GM12878 (cell line): ENCODE data around the gene MRGPRX3. TPM values are rescaled to one million over a fixed set of nuclear protein-coding genes. Genes with fewer than 3 reads are reported as not detected.

Experiments
- ATAC-seq: fragments of 200-7000 bp; cut with Tn5 transposase; 3 replicates; pipeline ENCODE4 v1.9.1; 2020; ENCODE audit warnings: mild to moderate bottlenecking, moderate library complexity
- BruUV-seq: library from RNA; stranded (reverse); fragments of 400-500 nt; replicated peaks from 2 replicates; lab custom pipeline; 2021; lab: Mats Ljungman, UMichigan
- CTCF ChIA-PET: fragments of 300-600 bp; sonication (Branson Sonifier 250); formaldehyde crosslinking; extraction: SDS; loops from one replicate; lab custom pipeline; 2021; ENCODE audit warnings: inconsistent platforms; lab: Yijun Ruan, JAX
- POLR2A ChIA-PET: fragments of 350-600 bp; formaldehyde crosslinking; extraction: SDS; loops from one replicate; lab custom pipeline; 2021; ENCODE audit warnings: inconsistent platforms; lab: Charles Lee
- RAD21 ChIA-PET: fragments of 300-600 bp; sonication (Branson Sonifier 250); formaldehyde crosslinking; loops from one replicate; lab custom pipeline; 2023; ENCODE audit warnings: antibody characterized with exemption; ENCODE audit not compliant: unreplicated experiment; lab: Charles Lee
- SMC1A ChIA-PET: fragments of 300-600 bp; sonication (Branson Sonifier 250); formaldehyde crosslinking; loops from one replicate; lab custom pipeline; 2023; ENCODE audit not compliant: unreplicated experiment, uncharacterized antibody; lab: Charles Lee
- DNase-seq: peaks from one replicate; pipeline ENCODE4 v3.0.0-alpha.2; 2011; ENCODE audit warnings: low read depth, low spot score
- FAIRE-seq: peaks from 3 replicates; lab custom pipeline; 2011; peaks lifted over from hg19 to GRCh38; lab: Jason Lieb, UNC
- H2AFZ ChIP-seq: 2 replicates; pipeline ENCODE4 v1.6.0; 2011; ENCODE audit warnings: low read depth, low read length, control low read depth; ENCODE audit not compliant: control insufficient read depth
- H3K27ac ChIP-seq: 2 replicates; pipeline ENCODE4 v1.5.1; 2011; ENCODE audit warnings: control low read depth; ENCODE audit not compliant: control insufficient read depth, insufficient read depth
- H3K27me3 ChIP-seq, 2 experiments: replicated peaks in 1 of 2; 2 replicates each; pipeline versions ENCODE4 v1.6.0 to v1.6.1; 2011; ENCODE audit warnings: low read length in 1 of 2; ENCODE audit not compliant: control insufficient read depth in 2 of 2, insufficient read depth in 2 of 2
- H3K36me3 ChIP-seq, 2 experiments: 2 replicates each; pipeline ENCODE4 v1.5.1; 2011; ENCODE audit warnings: low read length in 1 of 2; ENCODE audit not compliant: control insufficient read depth in 2 of 2, insufficient read depth in 2 of 2
- H3K4me1 ChIP-seq: 2 replicates; pipeline ENCODE4 v1.6.1; 2011; ENCODE audit warnings: mild to moderate bottlenecking, low read length, moderate library complexity, mixed read lengths; ENCODE audit not compliant: control insufficient read depth, insufficient read depth
- H3K4me2 ChIP-seq: 2 replicates; pipeline ENCODE4 v1.6.0; 2011; ENCODE audit warnings: control low read depth; ENCODE audit not compliant: control insufficient read depth, insufficient read depth
- H3K4me3 ChIP-seq: fragments of 200-600 bp; sonication (generic); 2 replicates; pipeline ENCODE4 v1.5.1; 2016
- H3K79me2 ChIP-seq: 2 replicates; pipeline ENCODE4 v1.6.0; 2011; ENCODE audit warnings: low read length; ENCODE audit not compliant: control insufficient read depth, insufficient read depth
- H3K9ac ChIP-seq: 2 replicates; pipeline ENCODE4 v1.8.0; 2011; ENCODE audit warnings: low read length, control low read depth, mixed read lengths; ENCODE audit not compliant: control insufficient read depth, insufficient read depth
- H3K9me3 ChIP-seq: replicated peaks from 3 replicates; pipeline ENCODE4 v1.5.1; 2011; ENCODE audit warnings: mild to moderate bottlenecking, low read length; ENCODE audit not compliant: control insufficient read depth, insufficient read depth
- H4K20me1 ChIP-seq: 2 replicates; pipeline ENCODE4 v1.6.0; 2011; ENCODE audit not compliant: control insufficient read depth, insufficient read depth
- CBFB ChIP-seq: IDR thresholded peaks from 2 replicates; pipeline ENCODE4 v1.6.1; 2016; ENCODE audit warnings: antibody characterized with exemption, low read depth
- CHD1 ChIP-seq: IDR thresholded peaks from 2 replicates; pipeline ENCODE4 v1.6.1; 2012; ENCODE audit warnings: low read depth, low read length, improper control_type of control experiment
- ELK1 ChIP-seq: IDR thresholded peaks from 2 replicates; pipeline ENCODE4 v1.6.1; 2012; ENCODE audit warnings: low read depth, low read length, improper control_type of control experiment
- MEF2A ChIP-seq: IDR thresholded peaks from 2 replicates; pipeline ENCODE4 v1.6.1; 2011; ENCODE audit warnings: low read depth, mild to moderate bottlenecking, low read length, moderate library complexity; ENCODE audit not compliant: insufficient read depth
- NFYA ChIP-seq: IDR thresholded peaks from 2 replicates; pipeline ENCODE4 v1.6.1; 2011; ENCODE audit warnings: low read depth, mild to moderate bottlenecking, low read length, improper control_type of control experiment, borderline replicate concordance
- RCOR1 ChIP-seq: conservative IDR thresholded peaks from 2 replicates; pipeline ENCODE4 v1.6.1; 2012; ENCODE audit warnings: low read depth, low read length, improper control_type of control experiment
- TAF1 ChIP-seq: IDR thresholded peaks from 2 replicates; pipeline ENCODE4 v1.6.1; 2011; ENCODE audit warnings: mild to moderate bottlenecking, low read depth, low read length, borderline replicate concordance
- YBX1 ChIP-seq: fragments of 450-650 bp; IDR thresholded peaks from 2 replicates; pipeline ENCODE4 v1.6.1; 2016; ENCODE audit warnings: antibody characterized with exemption
- ZNF592 ChIP-seq: fragments of 450-650 bp; IDR thresholded peaks from 2 replicates; pipeline ENCODE4 v1.6.1; 2017; ENCODE audit warnings: mild to moderate bottlenecking, moderate library complexity
- WGBS: methylation state at CpG from one replicate; pipeline ENCODE4 v1.1.6; 2016; ENCODE audit warnings: low lambda C conversion rate; ENCODE audit not compliant: insufficient replicate concordance, insufficient coverage; ENCODE audit errors: missing lambda C conversion rate; 5-methylcytosine and 5-hydroxymethylcytosine counted together
- in situ Hi-C: fragments of 300-500 bp; cut with MboI; formaldehyde crosslinking; loops from 9 replicates; pipeline ENCODE4 v1.14.3; 2018; ENCODE audit warnings: mixed read lengths
- intact Hi-C: fragments of 100-400 bp; cut with micrococcal nuclease; formaldehyde crosslinking; loops from one replicate; pipeline ENCODE4 v1.14.2; 2022; ENCODE audit not compliant: unreplicated experiment
- polyA plus RNA-seq, 11 experiments: library from polyadenylated mRNA; depleted of rRNA in 4 of 11; unstranded in 6 of 11; stranded (reverse) in 5 of 11; fragments of >200 nt; fragmentation: Nextera tagmentation in 4 of 11; fragmentation: Illumina TruSeq in 1 of 11; extraction: Ambion mirVana in 4 of 11; extraction: Trizol in 1 of 11; gene quantifications; 1 replicate in 1 of 11; 2 replicates in 10 of 11; pipeline versions ENCODE4 v1.2.1 to v1.2.3, GENCODE V29; 2011 to 2016; ENCODE audit warnings: inconsistent platforms in 2 of 11, missing spikeins in 2 of 11, low read depth in 1 of 11
- total RNA-seq, 4 experiments: library from RNA; depleted of rRNA in 3 of 4; stranded (reverse); fragments of >200 nt in 3 of 4; fragmentation: Illumina TruSeq in 1 of 4; extraction: Trizol in 1 of 4; gene quantifications; 2 replicates each; pipeline versions ENCODE4 v1.2.1 to v1.2.3, GENCODE V29; 2013 to 2021
- TF ChIP-seq, protein P1 (sequence below), 3 experiments: IDR thresholded peaks in 2 of 3; conservative IDR thresholded peaks in 1 of 3; 2 replicates each; pipeline ENCODE4 v1.5.1; 2011; ENCODE audit warnings: low read depth in 3 of 3, low read length in 3 of 3, mild to moderate bottlenecking in 3 of 3, control low read depth in 2 of 3, moderate library complexity in 2 of 3, inconsistent platforms in 1 of 3, mixed read lengths in 1 of 3; ENCODE audit not compliant: control insufficient read depth in 2 of 3, insufficient read depth in 1 of 3; ENCODE audit errors: extremely low read depth in 1 of 3
- TF ChIP-seq, protein P2 (sequence below): IDR thresholded peaks from 2 replicates; pipeline ENCODE4 v1.6.1; 2012; ENCODE audit warnings: mild to moderate bottlenecking, low read depth, low read length

MRGPRX3 gene
- total and polyA plus RNA-seq, 10 of the 15 experiments (the other 5 are each of a cell fraction or from before 2014, with no cell fraction given): not detected

DNA sequence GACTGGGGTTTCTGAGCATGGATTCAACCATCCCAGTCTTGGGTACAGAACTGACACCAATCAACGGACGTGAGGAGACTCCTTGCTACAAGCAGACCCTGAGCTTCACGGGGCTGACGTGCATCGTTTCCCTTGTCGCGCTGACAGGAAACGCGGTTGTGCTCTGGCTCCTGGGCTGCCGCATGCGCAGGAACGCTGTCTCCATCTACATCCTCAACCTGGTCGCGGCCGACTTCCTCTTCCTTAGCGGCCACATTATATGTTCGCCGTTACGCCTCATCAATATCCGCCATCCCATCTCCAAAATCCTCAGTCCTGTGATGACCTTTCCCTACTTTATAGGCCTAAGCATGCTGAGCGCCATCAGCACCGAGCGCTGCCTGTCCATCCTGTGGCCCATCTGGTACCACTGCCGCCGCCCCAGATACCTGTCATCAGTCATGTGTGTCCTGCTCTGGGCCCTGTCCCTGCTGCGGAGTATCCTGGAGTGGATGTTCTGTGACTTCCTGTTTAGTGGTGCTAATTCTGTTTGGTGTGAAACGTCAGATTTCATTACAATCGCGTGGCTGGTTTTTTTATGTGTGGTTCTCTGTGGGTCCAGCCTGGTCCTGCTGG is 4.9 kb downstream of the MRGPRX3 start (continued):
- TF ChIP-seq, protein P1, sequence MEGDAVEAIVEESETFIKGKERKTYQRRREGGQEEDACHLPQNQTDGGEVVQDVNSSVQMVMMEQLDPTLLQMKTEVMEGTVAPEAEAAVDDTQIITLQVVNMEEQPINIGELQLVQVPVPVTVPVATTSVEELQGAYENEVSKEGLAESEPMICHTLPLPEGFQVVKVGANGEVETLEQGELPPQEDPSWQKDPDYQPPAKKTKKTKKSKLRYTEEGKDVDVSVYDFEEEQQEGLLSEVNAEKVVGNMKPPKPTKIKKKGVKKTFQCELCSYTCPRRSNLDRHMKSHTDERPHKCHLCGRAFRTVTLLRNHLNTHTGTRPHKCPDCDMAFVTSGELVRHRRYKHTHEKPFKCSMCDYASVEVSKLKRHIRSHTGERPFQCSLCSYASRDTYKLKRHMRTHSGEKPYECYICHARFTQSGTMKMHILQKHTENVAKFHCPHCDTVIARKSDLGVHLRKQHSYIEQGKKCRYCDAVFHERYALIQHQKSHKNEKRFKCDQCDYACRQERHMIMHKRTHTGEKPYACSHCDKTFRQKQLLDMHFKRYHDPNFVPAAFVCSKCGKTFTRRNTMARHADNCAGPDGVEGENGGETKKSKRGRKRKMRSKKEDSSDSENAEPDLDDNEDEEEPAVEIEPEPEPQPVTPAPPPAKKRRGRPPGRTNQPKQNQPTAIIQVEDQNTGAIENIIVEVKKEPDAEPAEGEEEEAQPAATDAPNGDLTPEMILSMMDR (IDR thresholded peaks at IDR 0.05 in 2 of 3, conservative IDR thresholded peaks at IDR 0.05 in 1 of 3; ENCODE audit: control insufficient read depth in 2 of 3, extremely low read depth in 1 of 3, insufficient read depth in 1 of 3, low read depth in 3 of 3, low read length in 3 of 3): no peak
- no peak for TF ChIP-seq MEF2A

DNA sequence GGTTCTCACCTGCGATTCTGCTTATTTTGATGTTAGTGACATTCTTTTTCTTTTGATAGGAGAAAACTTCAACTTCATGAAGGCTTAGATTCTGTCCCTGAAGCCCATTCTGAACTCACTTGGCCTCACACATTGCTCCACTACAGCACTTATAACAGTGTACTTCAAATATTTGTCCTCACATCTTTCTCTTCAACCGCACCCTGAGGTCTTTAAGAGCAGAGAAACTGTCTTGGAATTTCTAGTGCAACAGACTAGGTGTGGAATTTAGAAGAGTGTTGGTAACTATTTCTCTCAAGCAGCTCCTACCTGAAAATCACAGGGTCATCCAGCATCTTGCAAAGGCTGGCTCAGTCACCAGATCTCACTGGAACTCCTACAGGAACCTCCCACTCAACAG is 7.8 kb downstream of the MRGPRX3 start:
- POLR2A ChIA-PET: interaction anchor here (0.6 kb wide), 1 partner anchor 1222 kb away, joined by 3 read pairs; no protein-coding TSS in a partner anchor
- Histone ChIP-seq H3K9me3 (no peaks in the 10 kb centered on the region), H3K27ac (no peak overlapping the region), H3K36me3 (no peaks in the 10 kb centered on the region), H2AFZ (no peak overlapping the region), H3K4me3 (no peak overlapping the region), H3K9ac (no peak overlapping the region), H3K4me2 (no peak overlapping the region), H3K79me2 (no peaks in the 10 kb centered on the region), H3K4me1 (no peaks in the 10 kb centered on the region), H4K20me1 (no peaks in the 10 kb centered on the region), H3K27me3 (no peaks in the 10 kb centered on the region)
- DNase-seq (no peak), FAIRE-seq (no peak), ATAC-seq (no peak)
- SMC1A ChIA-PET: no interaction called here
- no TSS peak for BruUV-seq
- in situ Hi-C loops: no loop called here
- intact Hi-C loops: no loop called here
- 72% methylated on average over 2 of the region's 2 CpGs for WGBS
- RAD21 ChIA-PET: interaction anchor here (0.7 kb wide), 1 partner anchor 198 kb away, joined by 3 read pairs; no protein-coding TSS in a partner anchor
- CTCF ChIA-PET: interaction anchor here (1.2 kb wide), 1 partner anchor 24 kb away, joined by 3 read pairs; no protein-coding TSS in a partner anchor
- no peak for TF ChIP-seq TAF1
- TF ChIP-seq NFYA: no peak
- TF ChIP-seq CHD1: no peak
- TF ChIP-seq RCOR1: no peak
- TF ChIP-seq ZNF592: no peak
- TF ChIP-seq, protein P2, sequence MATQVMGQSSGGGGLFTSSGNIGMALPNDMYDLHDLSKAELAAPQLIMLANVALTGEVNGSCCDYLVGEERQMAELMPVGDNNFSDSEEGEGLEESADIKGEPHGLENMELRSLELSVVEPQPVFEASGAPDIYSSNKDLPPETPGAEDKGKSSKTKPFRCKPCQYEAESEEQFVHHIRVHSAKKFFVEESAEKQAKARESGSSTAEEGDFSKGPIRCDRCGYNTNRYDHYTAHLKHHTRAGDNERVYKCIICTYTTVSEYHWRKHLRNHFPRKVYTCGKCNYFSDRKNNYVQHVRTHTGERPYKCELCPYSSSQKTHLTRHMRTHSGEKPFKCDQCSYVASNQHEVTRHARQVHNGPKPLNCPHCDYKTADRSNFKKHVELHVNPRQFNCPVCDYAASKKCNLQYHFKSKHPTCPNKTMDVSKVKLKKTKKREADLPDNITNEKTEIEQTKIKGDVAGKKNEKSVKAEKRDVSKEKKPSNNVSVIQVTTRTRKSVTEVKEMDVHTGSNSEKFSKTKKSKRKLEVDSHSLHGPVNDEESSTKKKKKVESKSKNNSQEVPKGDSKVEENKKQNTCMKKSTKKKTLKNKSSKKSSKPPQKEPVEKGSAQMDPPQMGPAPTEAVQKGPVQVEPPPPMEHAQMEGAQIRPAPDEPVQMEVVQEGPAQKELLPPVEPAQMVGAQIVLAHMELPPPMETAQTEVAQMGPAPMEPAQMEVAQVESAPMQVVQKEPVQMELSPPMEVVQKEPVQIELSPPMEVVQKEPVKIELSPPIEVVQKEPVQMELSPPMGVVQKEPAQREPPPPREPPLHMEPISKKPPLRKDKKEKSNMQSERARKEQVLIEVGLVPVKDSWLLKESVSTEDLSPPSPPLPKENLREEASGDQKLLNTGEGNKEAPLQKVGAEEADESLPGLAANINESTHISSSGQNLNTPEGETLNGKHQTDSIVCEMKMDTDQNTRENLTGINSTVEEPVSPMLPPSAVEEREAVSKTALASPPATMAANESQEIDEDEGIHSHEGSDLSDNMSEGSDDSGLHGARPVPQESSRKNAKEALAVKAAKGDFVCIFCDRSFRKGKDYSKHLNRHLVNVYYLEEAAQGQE: no peak
- TF ChIP-seq ELK1: no peak
- TF ChIP-seq YBX1: no peak
- no peak for TF ChIP-seq CBFB
